RPMI8226 (cell line): ENCODE data around the gene KSR1.
"Not testable (repeated sequence)": the region's sequence is repeated elsewhere in the genome, so short reads cannot be mapped to it uniquely, and the experiment has no call there.

Experiments
- DNase-seq: peaks from one replicate; pipeline ENCODE4 v3.0.0-alpha.2; 2015

The KSR1 gene

DNA sequence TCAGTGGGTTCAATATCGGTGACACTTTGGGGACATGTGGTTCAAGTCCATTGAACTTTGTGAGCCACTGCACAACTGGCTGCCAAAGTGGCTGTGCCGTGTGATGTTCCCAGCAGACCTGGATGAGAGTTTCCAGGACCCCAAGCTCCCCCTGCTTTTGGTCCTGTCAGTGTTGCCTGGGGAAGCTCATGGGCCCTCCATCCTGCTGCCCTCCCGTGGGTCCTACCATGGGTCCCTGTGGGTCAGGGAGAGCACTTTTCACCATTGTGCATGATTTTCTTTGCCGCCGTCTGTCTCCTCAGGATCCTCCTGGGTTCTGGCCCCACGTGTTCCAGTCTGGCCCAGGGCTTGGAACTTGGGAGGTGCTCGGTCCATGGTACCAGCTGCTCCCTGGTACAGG, 212.9 kb downstream of the KSR1 start:
- no peak for DNase-seq

DNA sequence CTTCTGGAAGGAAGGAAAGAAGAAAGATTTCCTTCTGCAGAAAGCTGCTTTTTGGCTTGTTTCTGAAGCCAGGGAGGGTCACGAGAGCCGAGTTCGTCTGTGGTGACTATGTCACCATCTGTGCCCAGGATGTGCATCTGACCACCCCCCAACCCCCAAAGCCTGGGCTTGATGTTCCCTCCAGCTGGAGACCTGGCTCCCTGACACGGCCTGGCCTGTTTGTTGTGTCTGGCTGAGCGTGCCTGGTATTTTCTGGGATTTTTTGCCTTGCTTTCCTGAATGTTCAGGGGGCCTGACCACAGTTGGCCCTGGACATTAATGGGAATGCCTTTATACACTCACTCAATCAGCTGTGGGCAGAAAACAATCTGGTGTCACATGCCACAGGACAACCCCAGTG, 213.6 kb downstream of the KSR1 start:
- DNase-seq, result no peak

- DNase-seq, result no peak
Observed at GRCh38 chr17:27670791-27671590, 214.7 kb downstream of the KSR1 start.

DNA sequence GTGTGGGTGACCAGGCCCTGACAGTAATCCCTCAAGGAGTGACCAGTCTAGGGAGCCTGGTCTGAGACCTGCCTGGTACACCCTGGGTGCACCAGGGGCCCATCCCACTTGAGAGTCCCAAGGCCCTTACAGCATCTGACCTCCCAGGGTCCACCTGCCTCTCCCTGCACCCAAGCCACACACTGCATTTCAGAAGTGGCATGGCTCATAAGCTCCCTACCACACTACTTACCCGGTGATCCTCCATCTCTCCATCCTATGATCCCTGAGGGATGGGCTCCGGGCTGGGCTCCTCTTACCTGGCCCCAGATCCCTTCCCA, 215.3 kb downstream of the KSR1 start:
- DNase-seq, result no peak

DNA sequence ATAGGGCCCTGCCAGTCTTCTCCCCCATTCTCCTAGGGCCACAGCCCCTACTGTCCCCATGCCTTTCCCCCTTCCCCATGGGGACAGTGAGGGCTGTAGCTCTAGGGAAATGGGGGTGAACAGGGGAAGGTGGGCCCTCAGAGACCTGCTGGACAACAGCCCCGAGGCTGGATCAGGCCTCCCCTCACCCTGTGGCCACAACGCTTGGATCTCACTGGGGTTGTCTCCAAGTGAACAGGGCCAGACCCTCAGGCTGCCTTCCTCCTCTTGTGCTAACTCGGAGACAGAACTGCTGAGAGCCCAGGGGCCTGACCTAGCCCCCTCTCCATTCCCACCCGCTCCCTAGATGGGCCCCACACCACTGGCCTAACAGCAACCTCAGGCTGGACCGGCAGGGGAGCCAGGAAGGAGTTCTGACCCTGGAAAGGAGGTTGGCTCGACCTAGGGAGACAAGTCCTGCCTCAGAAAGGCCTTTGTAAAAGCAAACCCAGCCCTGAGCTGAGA, 215.8 kb downstream of the KSR1 start:
- DNase-seq, result not testable (repeated sequence)

- DNase-seq, result no peak
Observed at GRCh38 chr17:27674335-27674734, 218.1 kb downstream of the KSR1 start.
